ENCODE measurements around the gene ZNF764.
"Not testable (repeated sequence)": the region's sequence is repeated elsewhere in the genome, so short reads cannot be mapped to it uniquely, and the experiment has no call there.

Gene ZNF764

DNA sequence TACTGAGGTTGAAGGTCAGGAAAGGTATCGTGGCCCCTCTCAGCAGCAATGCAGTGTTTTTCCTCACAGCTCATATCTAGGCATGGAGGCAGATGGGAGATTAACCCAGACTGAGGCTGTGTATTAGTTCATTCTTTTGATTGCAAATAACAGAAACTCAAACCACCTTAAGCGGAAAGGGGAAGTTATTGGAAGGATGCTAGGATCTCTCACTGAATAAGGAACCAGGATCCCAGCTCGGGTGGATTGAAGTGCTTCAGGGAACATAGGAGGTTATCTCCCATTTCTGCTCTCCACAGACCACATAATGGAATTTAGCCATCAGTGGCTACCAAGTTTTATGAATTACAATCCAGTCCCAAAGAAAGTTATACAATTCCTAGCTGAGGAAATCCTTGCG is 43.8 kb upstream of the ZNF764 start:
- DNase-seq (ENCODE audit: low read depth), result no peak
- in situ Hi-C loops (cut with HindIII; ENCODE audit: low sequenced_read_pairs), result no loop called here
- H3K4me3 ChIP-seq (ENCODE audit: low read depth, low read length), result no peak overlapping the region
- TF ChIP-seq, protein P1, sequence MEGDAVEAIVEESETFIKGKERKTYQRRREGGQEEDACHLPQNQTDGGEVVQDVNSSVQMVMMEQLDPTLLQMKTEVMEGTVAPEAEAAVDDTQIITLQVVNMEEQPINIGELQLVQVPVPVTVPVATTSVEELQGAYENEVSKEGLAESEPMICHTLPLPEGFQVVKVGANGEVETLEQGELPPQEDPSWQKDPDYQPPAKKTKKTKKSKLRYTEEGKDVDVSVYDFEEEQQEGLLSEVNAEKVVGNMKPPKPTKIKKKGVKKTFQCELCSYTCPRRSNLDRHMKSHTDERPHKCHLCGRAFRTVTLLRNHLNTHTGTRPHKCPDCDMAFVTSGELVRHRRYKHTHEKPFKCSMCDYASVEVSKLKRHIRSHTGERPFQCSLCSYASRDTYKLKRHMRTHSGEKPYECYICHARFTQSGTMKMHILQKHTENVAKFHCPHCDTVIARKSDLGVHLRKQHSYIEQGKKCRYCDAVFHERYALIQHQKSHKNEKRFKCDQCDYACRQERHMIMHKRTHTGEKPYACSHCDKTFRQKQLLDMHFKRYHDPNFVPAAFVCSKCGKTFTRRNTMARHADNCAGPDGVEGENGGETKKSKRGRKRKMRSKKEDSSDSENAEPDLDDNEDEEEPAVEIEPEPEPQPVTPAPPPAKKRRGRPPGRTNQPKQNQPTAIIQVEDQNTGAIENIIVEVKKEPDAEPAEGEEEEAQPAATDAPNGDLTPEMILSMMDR (IDR thresholded peaks at IDR 0.05; ENCODE audit: low read depth, low read length, missing control alignments), result no peak

DNA sequence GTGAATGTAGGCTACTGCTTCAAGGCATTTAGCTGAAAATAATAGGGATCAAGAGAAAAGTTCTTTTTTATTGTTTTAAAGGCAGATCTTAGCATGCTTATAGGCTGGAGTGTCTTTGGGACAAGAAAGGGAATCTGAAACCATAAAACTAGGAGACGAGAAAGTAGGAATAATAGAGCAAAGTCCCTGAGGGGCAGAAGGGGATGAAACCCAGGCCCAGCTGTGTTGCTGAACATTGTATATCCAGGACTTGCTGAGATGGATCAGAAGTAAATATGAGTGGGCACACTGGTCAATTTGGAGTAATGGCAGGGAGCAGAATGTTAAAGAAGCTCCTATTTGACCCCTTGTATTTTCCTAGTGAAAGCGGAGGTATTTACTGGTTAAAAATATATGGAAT is 42.8 kb upstream of the ZNF764 start:
- H3K4me3 ChIP-seq (ENCODE audit: low read depth, low read length), result no peak overlapping the region
- DNase-seq (ENCODE audit: low read depth), result no peak
- in situ Hi-C loops (cut with HindIII; ENCODE audit: low sequenced_read_pairs), result no loop called here
- TF ChIP-seq, protein P1 (IDR thresholded peaks at IDR 0.05; ENCODE audit: low read depth, low read length, missing control alignments), result no peak

DNA sequence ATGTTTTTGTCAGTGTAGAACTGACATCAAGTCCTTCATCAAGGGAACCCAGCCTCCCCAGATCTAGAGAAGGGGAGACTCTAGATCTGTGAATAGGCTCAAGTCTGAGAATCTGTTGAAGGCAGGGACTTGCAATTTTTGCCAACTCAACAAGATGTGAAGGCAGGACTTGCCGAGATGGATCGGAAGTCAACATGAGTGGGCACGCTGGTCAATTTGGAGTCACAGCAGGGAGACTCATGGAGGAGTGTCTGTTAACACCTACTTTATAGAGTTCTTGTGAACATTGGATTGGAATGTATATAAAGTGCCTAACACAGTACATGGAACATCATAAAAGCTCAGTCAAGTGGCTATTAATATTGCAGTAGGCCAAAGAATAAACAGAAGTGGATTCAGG is 42.0 kb upstream of the ZNF764 start:
- TF ChIP-seq, protein P1 (IDR thresholded peaks at IDR 0.05; ENCODE audit: low read depth, low read length, missing control alignments), result no peak
- in situ Hi-C loops (cut with HindIII; ENCODE audit: low sequenced_read_pairs), result no loop called here
- DNase-seq (ENCODE audit: low read depth), result no peak
- H3K4me3 ChIP-seq (ENCODE audit: low read depth, low read length), result no peak overlapping the region

DNA sequence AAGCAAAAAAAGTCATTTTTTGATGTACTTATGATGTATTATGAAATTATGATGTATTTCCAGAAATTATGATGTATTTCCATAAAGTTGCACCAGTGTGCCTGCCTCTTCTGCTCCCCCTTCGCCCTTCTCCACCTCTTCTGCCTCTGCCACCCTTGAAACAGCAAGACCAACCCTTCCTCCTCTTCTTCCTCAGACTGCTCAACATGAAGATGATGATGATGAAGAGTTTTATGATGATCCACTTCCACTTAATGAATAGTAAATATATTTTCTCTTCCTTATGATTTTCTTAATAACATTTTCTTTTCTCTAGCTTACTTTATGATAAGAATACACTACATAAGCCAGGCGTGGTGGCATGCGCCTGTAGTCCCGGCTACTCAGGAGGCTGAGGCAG is 34.7 kb upstream of the ZNF764 start:
- in situ Hi-C loops (cut with HindIII; ENCODE audit: low sequenced_read_pairs), result no loop called here
- DNase-seq (ENCODE audit: low read depth), result no peak
- TF ChIP-seq, protein P1 (IDR thresholded peaks at IDR 0.05; ENCODE audit: low read depth, low read length, missing control alignments), result no peak
- no peak overlapping the region for H3K4me3 ChIP-seq (ENCODE audit: low read depth, low read length)

DNA sequence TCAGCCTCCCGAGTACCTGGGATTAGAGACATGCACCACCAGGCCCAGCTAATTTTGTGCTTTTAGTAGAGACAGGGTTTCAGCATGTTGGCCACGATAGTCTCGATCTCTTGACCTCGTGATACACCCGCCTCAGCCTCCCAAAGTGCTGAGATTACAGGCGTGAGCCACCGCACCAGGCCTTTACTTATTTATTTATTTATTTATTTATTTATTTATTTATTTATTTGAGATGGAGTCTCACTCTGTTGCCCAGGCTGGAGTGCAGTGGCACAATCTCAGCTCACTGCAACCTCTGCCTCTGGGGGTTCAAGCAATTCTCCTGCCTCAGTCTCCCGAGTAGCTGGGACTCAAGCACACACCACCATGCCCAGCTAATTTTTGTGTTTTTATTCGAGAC is 32.7 kb upstream of the ZNF764 start:
- DNase-seq (ENCODE audit: low read depth); H3K4me3 ChIP-seq (ENCODE audit: low read depth, low read length); in situ Hi-C loops (cut with HindIII; ENCODE audit: low sequenced_read_pairs): not testable (repeated sequence)

DNA sequence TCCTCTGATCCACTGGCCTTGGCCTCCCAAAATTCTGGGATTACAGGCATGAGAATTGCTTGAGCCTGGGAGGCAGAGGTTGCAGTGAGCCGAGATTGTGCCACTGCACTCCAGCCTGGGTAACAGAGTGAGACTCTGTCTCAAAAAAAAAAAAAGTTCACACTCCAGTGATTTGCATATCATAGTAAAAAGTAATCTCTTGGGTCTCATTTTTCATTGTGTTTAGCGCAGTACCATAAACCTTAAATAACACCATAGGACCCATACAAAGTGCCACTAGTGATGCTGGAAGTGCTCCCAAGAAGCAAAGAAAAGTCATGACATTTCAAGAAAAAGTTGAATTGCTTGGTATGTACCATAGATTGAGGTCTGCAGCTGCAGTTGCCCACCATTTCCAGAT is 31.4 kb upstream of the ZNF764 start:
- DNase-seq (ENCODE audit: low read depth); in situ Hi-C loops (cut with HindIII; ENCODE audit: low sequenced_read_pairs); H3K4me3 ChIP-seq (ENCODE audit: low read depth, low read length): not testable (repeated sequence)

DNA sequence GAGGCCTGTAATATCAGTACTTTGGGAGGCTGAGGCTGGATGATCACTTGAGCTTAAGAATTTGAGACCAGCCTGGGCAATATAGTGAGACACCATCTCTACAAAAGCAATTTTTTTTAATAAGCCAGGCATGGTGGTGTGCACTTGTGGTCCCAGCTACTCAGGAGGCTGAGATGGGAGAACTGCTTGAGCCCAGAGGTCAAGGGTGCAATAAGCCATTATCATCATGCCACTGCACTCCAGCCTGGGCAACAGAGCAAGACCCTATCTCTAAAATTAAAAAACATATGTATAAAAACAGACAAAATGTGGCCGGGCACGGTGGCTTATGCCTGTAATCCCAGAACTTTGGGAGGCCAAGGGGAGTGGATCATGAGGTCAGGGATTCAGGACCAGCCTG is 30.5 kb upstream of the ZNF764 start:
- TF ChIP-seq, protein P1 (IDR thresholded peaks at IDR 0.05; ENCODE audit: low read depth, low read length, missing control alignments), result no peak
- no peak for DNase-seq (ENCODE audit: low read depth)
- H3K4me3 ChIP-seq (ENCODE audit: low read depth, low read length), result no peak overlapping the region
- in situ Hi-C loops (cut with HindIII; ENCODE audit: low sequenced_read_pairs), result no loop called here

Data from astrocyte of the cerebellum (primary cell).